A549 (cell line): Measurements from ENCODE around the gene ACER1. TPM values are rescaled to one million over a fixed set of nuclear protein-coding genes. Genes with fewer than 3 reads are reported as not detected.

Experiments used
- ATAC-seq, 2 experiments: fragments of 200-7000 bp in 1 of 2; fragments of >200 bp in 1 of 2; cut with Nextera tagmentation in 1 of 2; cut with Tn5 transposase in 1 of 2; 3 replicates each; pipeline versions ENCODE4 v1.8.0 to v1.9.1; 2018 to 2020; ENCODE audit warnings: mild to moderate bottlenecking in 1 of 2, moderate library complexity in 1 of 2
- CTCF ChIA-PET: fragments of 300-600 bp; sonication (Branson Sonifier 250); formaldehyde crosslinking; extraction: SDS; loops from one replicate; lab custom pipeline; 2021; ENCODE audit warnings: antibody characterized with exemption, inconsistent platforms; lab: Yijun Ruan, JAX
- POLR2A ChIA-PET: fragments of 350-600 bp; formaldehyde crosslinking; extraction: SDS; loops from one replicate; lab custom pipeline; 2021; ENCODE audit warnings: antibody characterized with exemption, inconsistent platforms; lab: Yijun Ruan, JAX
- DNase-seq, 2 experiments: peaks; one replicate each; pipeline versions ENCODE4 v3.0.0 to v3.0.0-alpha.2; 2011 to 2016; ENCODE audit warnings: low read depth in 1 of 2, low spot score in 1 of 2
- FAIRE-seq: peaks from 2 replicates; lab custom pipeline; 2011; peaks lifted over from hg19 to GRCh38; lab: Jason Lieb, UNC
- H3K27ac ChIP-seq, 2 experiments: fragments of >200 bp; sonication (Bioruptor Twin); formaldehyde crosslinking; 3 replicates each; pipeline ENCODE4 v1.5.1; 2016 to 2017
- H3K4me1 ChIP-seq: fragments of >200 bp; sonication (Bioruptor Twin); formaldehyde crosslinking; 3 replicates; pipeline ENCODE4 v1.6.1; 2016
- H3K4me2 ChIP-seq: fragments of >200 bp; sonication (Bioruptor Twin); formaldehyde crosslinking; 3 replicates; pipeline ENCODE4 v1.6.1; 2016
- H3K4me3 ChIP-seq: fragments of >200 bp; sonication (Bioruptor Twin); formaldehyde crosslinking; 3 replicates; pipeline ENCODE4 v1.5.1; 2016
- H3K9me3 ChIP-seq: fragments of >200 bp; sonication (Bioruptor Twin); formaldehyde crosslinking; 3 replicates; pipeline ENCODE4 v1.6.1; 2016
- BCL3 ChIP-seq: fragments of >200 bp; sonication (Bioruptor Twin); formaldehyde crosslinking; IDR thresholded peaks from 3 replicates; pipeline ENCODE4 v1.6.1; 2016
- BHLHE40 ChIP-seq: IDR thresholded peaks from 2 replicates; pipeline ENCODE4 v1.6.1; 2012; ENCODE audit warnings: low read depth, low read length, inconsistent platforms
- CBX8 ChIP-seq: fragments of 200-600 bp; sonication (generic); IDR thresholded peaks from 2 replicates; pipeline ENCODE4 v1.6.1; 2016
- CEBPB ChIP-seq, 2 experiments: fragments of >200 bp in 1 of 2; sonication (Bioruptor Twin) in 1 of 2; formaldehyde crosslinking in 1 of 2; IDR thresholded peaks; 2 replicates each; pipeline ENCODE4 v1.6.1; 2012 to 2016
- CHD2 ChIP-seq: fragments of 150-350 bp; IDR thresholded peaks from 2 replicates; pipeline ENCODE4 v1.6.1; 2014; ENCODE audit warnings: low read length; ENCODE audit not compliant: partially characterized antibody
- CHD4 ChIP-seq: fragments of 200-600 bp; sonication (generic); IDR thresholded peaks from 2 replicates; pipeline ENCODE4 v1.6.1; 2016; ENCODE audit warnings: antibody characterized with exemption, mild to moderate bottlenecking, borderline replicate concordance
- ESRRA ChIP-seq: fragments of 150-350 bp; IDR thresholded peaks from 2 replicates; pipeline ENCODE4 v1.6.1; 2014; ENCODE audit warnings: mild to moderate bottlenecking, low read length, borderline replicate concordance
- FOSB ChIP-seq: fragments of 250-450 bp; sonication (Bioruptor Pico); IDR thresholded peaks from 2 replicates; pipeline ENCODE4 v1.5.0; 2020; ENCODE audit warnings: mild to moderate bottlenecking, moderate library complexity
- FOSL2 ChIP-seq, 2 experiments: fragments of 450-650 bp in 1 of 2; fragments of >200 bp in 1 of 2; sonication (Bioruptor Twin) in 1 of 2; formaldehyde crosslinking; IDR thresholded peaks; 2 replicates each; pipeline versions ENCODE4 v1.5.0 to v1.6.1; 2016 to 2020; ENCODE audit warnings: mild to moderate bottlenecking in 1 of 2, moderate library complexity in 1 of 2
- FOXS1 ChIP-seq: fragments of 250-450 bp; sonication (Bioruptor Pico); IDR thresholded peaks from 2 replicates; pipeline ENCODE4 v1.5.0; 2020; ENCODE audit warnings: mild to moderate bottlenecking, moderate library complexity
- HDAC2 ChIP-seq: fragments of 200-600 bp; sonication (generic); IDR thresholded peaks from 2 replicates; pipeline ENCODE4 v1.6.1; 2016
- HOXA7 ChIP-seq: fragments of 250-450 bp; sonication (Bioruptor Pico); IDR thresholded peaks from 2 replicates; pipeline ENCODE4 v1.5.0; 2020; ENCODE audit warnings: mild to moderate bottlenecking, moderate library complexity
- KDM5A ChIP-seq: fragments of 200-600 bp; sonication (generic); IDR thresholded peaks from 2 replicates; pipeline ENCODE4 v1.6.1; 2016; ENCODE audit warnings: antibody characterized with exemption, mild to moderate bottlenecking
- MAFK ChIP-seq: fragments of 450-650 bp; IDR thresholded peaks from 2 replicates; pipeline ENCODE4 v1.6.1; 2014; ENCODE audit not compliant: partially characterized antibody
- MAX ChIP-seq: IDR thresholded peaks from 2 replicates; pipeline ENCODE4 v1.6.1; 2012
- MAZ ChIP-seq: fragments of 150-350 bp; IDR thresholded peaks from 2 replicates; pipeline ENCODE4 v1.6.1; 2014; ENCODE audit warnings: antibody characterized with exemption, low read depth, low read length, borderline replicate concordance
- MYC ChIP-seq: IDR thresholded peaks from 2 replicates; pipeline ENCODE4 v1.6.1; 2012; ENCODE audit warnings: mild to moderate bottlenecking, inconsistent platforms, low read length, improper control_type of control experiment, borderline replicate concordance
- NFE2L2 ChIP-seq: fragments of 150-350 bp; conservative IDR thresholded peaks from 2 replicates; pipeline ENCODE4 v1.6.1; 2014; ENCODE audit warnings: low read length
- NR3C1 ChIP-seq: fragments of >200 bp; sonication (Bioruptor Twin); formaldehyde crosslinking; IDR thresholded peaks from 3 replicates; pipeline ENCODE4 v1.6.1; 2017
- PBX3 ChIP-seq: IDR thresholded peaks from 2 replicates; pipeline ENCODE4 v1.6.1; 2012
- RAD21 ChIP-seq, 2 experiments: fragments of >200 bp in 1 of 2; sonication (Bioruptor Twin) in 1 of 2; formaldehyde crosslinking in 1 of 2; IDR thresholded peaks in 1 of 2; conservative IDR thresholded peaks in 1 of 2; 2 replicates in 1 of 2; 3 replicates in 1 of 2; pipeline ENCODE4 v1.6.1; 2012 to 2018; ENCODE audit warnings: inconsistent platforms in 1 of 2
- RARB ChIP-seq: fragments of 250-450 bp; sonication (Bioruptor Pico); IDR thresholded peaks from 2 replicates; pipeline ENCODE4 v1.8.0; 2021; ENCODE audit warnings: mild to moderate bottlenecking, moderate library complexity
- RCOR1 ChIP-seq: fragments of 150-350 bp; IDR thresholded peaks from 2 replicates; pipeline ENCODE4 v1.6.1; 2014; ENCODE audit warnings: antibody characterized with exemption, low read length, low read depth
- SMC3 ChIP-seq: fragments of >200 bp; sonication (Bioruptor Twin); formaldehyde crosslinking; IDR thresholded peaks from 3 replicates; pipeline ENCODE4 v1.6.1; 2018; ENCODE audit warnings: inconsistent platforms
- USF2 ChIP-seq: fragments of 450-650 bp; IDR thresholded peaks from 2 replicates; pipeline ENCODE4 v1.6.1; 2014; ENCODE audit warnings: antibody characterized with exemption
- ZC3H11A ChIP-seq: fragments of 450-650 bp; IDR thresholded peaks from 2 replicates; pipeline ENCODE4 v1.6.1; 2014; ENCODE audit warnings: antibody characterized with exemption, mild to moderate bottlenecking
- ZFP36 ChIP-seq: fragments of 450-650 bp; IDR thresholded peaks from 2 replicates; pipeline ENCODE4 v1.6.1; 2014; ENCODE audit warnings: borderline replicate concordance; ENCODE audit not compliant: partially characterized antibody
- ZNF302 ChIP-seq: fragments of 250-450 bp; sonication (Bioruptor Pico); IDR thresholded peaks from 2 replicates; pipeline ENCODE4 v1.9.0; 2021; ENCODE audit warnings: inconsistent platforms, mild to moderate bottlenecking, moderate library complexity
- ZSCAN20 ChIP-seq: fragments of 250-450 bp; sonication (Bioruptor Pico); IDR thresholded peaks from 2 replicates; pipeline ENCODE4 v1.8.0; 2022; ENCODE audit warnings: mild to moderate bottlenecking, moderate library complexity
- WGBS: methylation state at CpG from one replicate; pipeline ENCODE4 v1.1.6; 2017; ENCODE audit errors: missing lambda C conversion rate; 5-methylcytosine and 5-hydroxymethylcytosine counted together
- polyA plus RNA-seq, 4 experiments: library from polyadenylated mRNA; depleted of rRNA in 3 of 4; stranded (reverse); fragments of >200 nt; fragmentation: RNase III in 1 of 4; extraction: RNeasy Plus Mini Kit Qiagen cat#74134 plus additional on column Dnase treatment in 1 of 4; gene quantifications; 2 replicates in 3 of 4; 3 replicates in 1 of 4; pipeline ENCODE4 v1.2.3, GENCODE V29; 2011 to 2017

Gene ACER1
- polyA plus RNA-seq, 2 of the 4 experiments (the other 2 are of a cell fraction) = not detected

- Histone ChIP-seq H3K27ac (no peak overlapping the region), H3K4me3 (no peak overlapping the region), H3K4me1 (peaks cover 7% of the 10 kb centered on the region; the same call in 2 of the 3 replicates), H3K9me3 (no peaks in the 10 kb centered on the region), H3K4me2 (no peak overlapping the region)
- ChIA-PET CTCF (interaction anchor here (1.3 to 1.4 kb wide), 2 partner anchors 11 to 34 kb away, joined by 3 to 4 read pairs; no protein-coding TSS in a partner anchor), POLR2A (no interaction called here)
- WGBS = 94% methylated on average over 7 of the region's 9 CpGs
- no peak for FAIRE-seq
- no peak for TF ChIP-seq NFE2L2
- no peak for TF ChIP-seq SMC3
- no peak for TF ChIP-seq MAX
- no peak for TF ChIP-seq ESRRA
- no peak for TF ChIP-seq KDM5A
- no peak for TF ChIP-seq HOXA7
- TF ChIP-seq FOSL2 (IDR thresholded peaks at IDR 0.05) = no peak
- TF ChIP-seq FOSL2 (CRISPR knock-in tag; IDR thresholded peaks at IDR 0.05) = no peak
- no peak for DNase-seq
- ATAC-seq = no peak
Measured at GRCh38 chr19:6378486-6378885, 45.1 kb upstream of the ACER1 start.

- ChIA-PET POLR2A (no interaction called here), CTCF (interaction anchor here (1.3 kb wide), 1 partner anchor 12 kb away, joined by 3 read pairs; no protein-coding TSS in a partner anchor)
- Histone ChIP-seq H3K9me3 (no peaks in the 10 kb centered on the region), H3K4me3 (no peak overlapping the region), H3K4me1 (peaks cover 7% of the 10 kb centered on the region; the same call in 2 of the 3 replicates), H3K4me2 (no peak overlapping the region)
- ATAC-seq (no peak), DNase-seq (no peak)
- WGBS = 76% methylated on average over 4 of the region's 6 CpGs
- TF ChIP-seq FOSB (CRISPR knock-in tag) (no peak), MAFK (peak; percentile 19)
- TF ChIP-seq, all 56 proteins: peak for 1
- FAIRE-seq = no peak
- no peak overlapping the region for H3K27ac ChIP-seq
Measured at GRCh38 chr19:6378041-6378440, 44.6 kb upstream of the ACER1 start.

GRCh38 chr19:6376512-6377190 lies 43.2 kb upstream of the ACER1 start:
- TF ChIP-seq BHLHE40 (no peak), PBX3 (no peak), ZSCAN20 (no peak), CHD4 (no peak), CBX8 (no peak), FOXS1 (CRISPR knock-in tag) (no peak), MYC (no peak), BCL3 (no peak), ZC3H11A (no peak), USF2 (no peak), CEBPB (IDR thresholded peaks at IDR 0.05) (no peak), RCOR1 (no peak), CHD2 (no peak), HDAC2 (no peak), RARB (no peak), MAZ (no peak), ZFP36 (no peak), RAD21 (conservative IDR thresholded peaks at IDR 0.05 in 1 of 2, IDR thresholded peaks at IDR 0.05 in 1 of 2) (no peak), ZNF302 (CRISPR knock-in tag) (no peak), NR3C1 (no peak)
- ATAC-seq (no peak), DNase-seq (no peak), FAIRE-seq (no peak)
- POLR2A ChIA-PET = no interaction called here
- Histone ChIP-seq H3K27ac (no peak overlapping the region), H3K9me3 (no peaks in the 10 kb centered on the region), H3K4me2 (no peak overlapping the region), H3K4me3 (no peak overlapping the region), H3K4me1 (peaks cover 7% of the 10 kb centered on the region; the same call in 2 of the 3 replicates)
- CTCF ChIA-PET = no interaction called here
- WGBS = 70% methylated on average over 12 of the region's 19 CpGs
